Activated CD8-positive, alpha-beta memory T cell treated with anti-CD3 and anti-CD28 coated beads, Interleukin-2, amount 50 U/mL, for 1 hour (primary cell): ENCODE results near the gene PBRM1.

Experiments used
- DNase-seq: peaks from one replicate; pipeline ENCODE4 v3.0.0-alpha.2; 2020; ENCODE audit errors: extremely low read depth

The PBRM1 gene

GRCh38 chr3:52509753-52510328 lies 175.9 kb downstream of the PBRM1 start:
- DNase-seq, result no peak

GRCh38 chr3:52507359-52507758 lies 178.4 kb downstream of the PBRM1 start:
- no peak for DNase-seq

GRCh38 chr3:52506266-52506966 lies 179.3 kb downstream of the PBRM1 start:
- DNase-seq, result no peak

- DNase-seq, result no peak
Observed at GRCh38 chr3:52504977-52505376, 180.7 kb downstream of the PBRM1 start.

GRCh38 chr3:52503788-52504424 lies 181.8 kb downstream of the PBRM1 start:
- no peak for DNase-seq

GRCh38 chr3:52502808-52503350 lies 182.8 kb downstream of the PBRM1 start:
- no peak for DNase-seq

GRCh38 chr3:52502001-52502400 lies 183.7 kb downstream of the PBRM1 start:
- DNase-seq, result no peak

GRCh38 chr3:52501046-52501445 lies 184.7 kb downstream of the PBRM1 start:
- no peak for DNase-seq

GRCh38 chr3:52498137-52499054 lies 187.3 kb downstream of the PBRM1 start:
- DNase-seq, result no peak

GRCh38 chr3:52495777-52496602 lies 189.7 kb downstream of the PBRM1 start:
- no peak for DNase-seq
